NCI-H345 treated with DMSO at 0.1 percent for 48 hours (cell line): Measurements from ENCODE around the gene TTC1.
"Not testable (repeated sequence)": the region's sequence is repeated elsewhere in the genome, so short reads cannot be mapped to it uniquely, and the experiment has no call there.

Source experiments
- DNase-seq: peaks from one replicate; lab custom pipeline; 2025; ENCODE audit not compliant: unreplicated experiment; lab: John Stamatoyannopoulos, UW

Gene TTC1

GRCh38 chr5:160008877-160009590 lies at the start of gene TTC1:
TSS of gene TTC1 (plus strand) at chr5:160009139. CDS start at chr5:160010529, 1,390 bp downstream.
- peak; percentile 98 for DNase-seq

- DNase-seq = no peak
Observed at GRCh38 chr5:159961176-159962160, 47.5 kb upstream of the TTC1 start.

GRCh38 chr5:159962214-159962613 lies 46.7 kb upstream of the TTC1 start:
- no peak for DNase-seq

- no peak for DNase-seq
Observed at GRCh38 chr5:159963935-159964334, 45.0 kb upstream of the TTC1 start.

- no peak for DNase-seq
Observed at GRCh38 chr5:159965031-159965837, 43.7 kb upstream of the TTC1 start.

- DNase-seq = not testable (repeated sequence)
Observed at GRCh38 chr5:159965838-159966128, 43.2 kb upstream of the TTC1 start.

- no peak for DNase-seq
Observed at GRCh38 chr5:159969966-159970365, 39.0 kb upstream of the TTC1 start.

GRCh38 chr5:159971038-159971437 lies 37.9 kb upstream of the TTC1 start:
- no peak for DNase-seq

- no peak for DNase-seq
Observed at GRCh38 chr5:159971514-159971913, 37.4 kb upstream of the TTC1 start.

GRCh38 chr5:159971931-159972461 lies 36.9 kb upstream of the TTC1 start:
- DNase-seq = no peak

- DNase-seq = no peak
Observed at GRCh38 chr5:159972538-159973362, 36.2 kb upstream of the TTC1 start.

GRCh38 chr5:159975462-159976019 lies 33.4 kb upstream of the TTC1 start:
- DNase-seq = no peak

GRCh38 chr5:159976921-159977320 lies 32.0 kb upstream of the TTC1 start:
- DNase-seq = no peak

GRCh38 chr5:159978358-159978757 lies 30.6 kb upstream of the TTC1 start:
- DNase-seq = no peak

GRCh38 chr5:159982421-159983173 lies 26.3 kb upstream of the TTC1 start:
- DNase-seq = no peak

GRCh38 chr5:159987031-159987674 lies 21.8 kb upstream of the TTC1 start:
- DNase-seq = peak; percentile 70

GRCh38 chr5:159990506-159990905 lies 18.4 kb upstream of the TTC1 start:
- no peak for DNase-seq

GRCh38 chr5:159992566-159992965 lies 16.4 kb upstream of the TTC1 start:
- DNase-seq = no peak

- DNase-seq = no peak
Observed at GRCh38 chr5:159993194-159993593, 15.7 kb upstream of the TTC1 start.
